T-cell (primary cell): ENCODE measurements around the gene TMEM86B. TPM values are rescaled to one million over a fixed set of nuclear protein-coding genes. Genes with fewer than 3 reads are reported as not detected.
A peak's percentile ranks its signal among the peaks of the same experiment; 100 is the strongest.

Source experiments
- ATAC-seq, 4 experiments: fragments of 200-7000 bp in 3 of 4; fragments of 150-1000 bp in 1 of 4; cut with Tn5 transposase; replicated peaks in 1 of 4; 1 replicate in 3 of 4; 2 replicates in 1 of 4; pipeline ENCODE4 v1.10.0; 2021; ENCODE audit warnings: moderate library complexity in 3 of 4, mild to moderate bottlenecking in 2 of 4, moderate number of reproducible peaks in 1 of 4
- CTCF ChIA-PET, 2 donors: fragments of 300-600 bp; sonication (Branson Sonifier 250); formaldehyde crosslinking; loops; one replicate each; lab custom pipeline; 2022; ENCODE audit warnings: antibody characterized with exemption in 2 of 2; lab: Charles Lee
- POLR2A ChIA-PET, 2 donors: fragments of 300-600 bp; sonication (Branson Sonifier 250); formaldehyde crosslinking; loops; one replicate each; lab custom pipeline; 2022; ENCODE audit warnings: antibody characterized with exemption in 2 of 2; lab: Charles Lee
- DNase-seq, 35 experiments: peaks; one replicate each; pipeline versions ENCODE4 v3.0.0 to v3.0.0-alpha.2; 2013 to 2023
- H3K27ac ChIP-seq: one replicate; pipeline ENCODE4 v1.5.1; 2013; ENCODE audit warnings: low read length
- H3K27me3 ChIP-seq, 2 experiments: replicated peaks in 1 of 2; 1 replicate in 1 of 2; 2 replicates in 1 of 2; pipeline versions ENCODE4 v1.6.1 to v1.7.0; 2013; ENCODE audit warnings: low read length in 1 of 2, mixed read lengths in 1 of 2; ENCODE audit not compliant: control insufficient read depth in 2 of 2, insufficient read depth in 2 of 2; ENCODE audit errors: extremely low read depth in 1 of 2
- H3K36me3 ChIP-seq, 2 donors: 1 replicate in 1 of 2; 2 replicates in 1 of 2; pipeline versions ENCODE4 v1.6.1 to v1.7.0; 2013; ENCODE audit warnings: low read length in 1 of 2; ENCODE audit not compliant: control insufficient read depth in 2 of 2, insufficient read depth in 1 of 2; ENCODE audit errors: extremely low read depth in 1 of 2
- H3K4me1 ChIP-seq, 2 experiments: 1 replicate in 1 of 2; 2 replicates in 1 of 2; pipeline versions ENCODE4 v1.6.1 to v1.7.0; 2013; ENCODE audit warnings: low read length in 2 of 2, mixed read lengths in 1 of 2; ENCODE audit not compliant: insufficient read depth in 2 of 2, control insufficient read depth in 1 of 2; ENCODE audit errors: extremely low read depth in 1 of 2
- H3K4me3 ChIP-seq, 2 donors: 1 replicate in 1 of 2; 2 replicates in 1 of 2; pipeline versions ENCODE4 v1.5.1 to v1.7.0; 2013; ENCODE audit warnings: mild to moderate bottlenecking in 2 of 2, low read length in 1 of 2, moderate library complexity in 1 of 2; ENCODE audit not compliant: control insufficient read depth in 1 of 2; ENCODE audit errors: extremely low read depth in 1 of 2
- H3K9me3 ChIP-seq: 2 replicates; pipeline ENCODE4 v1.7.0; 2013
- H3K27ac Mint-ChIP-seq, 2 donors: one replicate each; pipeline ENCODE4 v1.8.0; 2020 to 2021; ENCODE audit warnings: mild to moderate bottlenecking in 2 of 2, mixed read lengths in 2 of 2
- H3K27me3 Mint-ChIP-seq, 2 donors: one replicate each; pipeline ENCODE4 v1.8.0; 2021 to 2022; ENCODE audit warnings: mixed read lengths in 2 of 2
- H3K36me3 Mint-ChIP-seq: one replicate; pipeline ENCODE4 v1.8.0; 2021; ENCODE audit warnings: mixed read lengths
- H3K4me1 Mint-ChIP-seq, 3 donors: one replicate each; pipeline ENCODE4 v1.8.0; 2020 to 2022; ENCODE audit warnings: mixed read lengths in 3 of 3, mild to moderate bottlenecking in 1 of 3
- H3K4me3 Mint-ChIP-seq, 3 donors: one replicate each; pipeline ENCODE4 v1.8.0; 2020 to 2022; ENCODE audit warnings: mild to moderate bottlenecking in 3 of 3, mixed read lengths in 3 of 3, moderate library complexity in 3 of 3
- H3K9me3 Mint-ChIP-seq, 3 donors: one replicate each; pipeline ENCODE4 v1.8.0; 2020 to 2022; ENCODE audit warnings: mixed read lengths in 3 of 3
- WGBS: methylation state at CpG from one replicate; pipeline ENCODE4 v1.1.5; 2013; ENCODE audit warnings: missing lambda C conversion rate; ENCODE audit not compliant: insufficient coverage; 5-methylcytosine and 5-hydroxymethylcytosine counted together
- total RNA-seq, 35 experiments: library from RNA in 6 of 35; stranded (reverse) in 6 of 35; fragments of 120-200 nt in 1 of 35; gene quantifications; one replicate each; pipeline versions ENCODE4 v1.2.1 to v1.2.4 and lab custom pipeline; 2013 to 2026

Gene TMEM86B
- total RNA-seq, 5 donors from 2014 or later (not counting 1 experiment from before 2014, with no cell fraction given), result 10.6 to 22.4 (median 18.2) TPM

DNA sequence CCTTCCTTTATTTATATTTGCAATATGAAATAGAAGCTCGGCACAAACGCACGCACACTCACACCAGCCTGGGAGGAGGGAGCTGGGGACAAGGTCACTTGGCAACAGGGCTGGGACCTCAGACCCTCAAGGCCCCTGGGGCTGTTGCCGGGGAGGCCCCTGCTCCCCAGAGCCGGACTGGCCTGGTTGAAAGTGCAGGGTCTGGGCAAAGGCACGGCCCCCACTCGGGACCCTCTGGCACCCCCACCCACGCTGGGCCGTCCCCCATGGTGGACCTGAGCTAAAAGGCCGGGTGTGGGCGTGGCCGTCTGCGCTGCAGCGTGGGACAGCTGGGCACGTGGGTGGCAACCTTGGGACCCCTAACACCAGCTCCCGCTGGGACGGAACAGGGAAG is 1.2 kb upstream of the TMEM86B start:
- no peaks in the 10 kb centered on the region for H3K9me3 ChIP-seq
- ChIA-PET POLR2A (no interaction called here), CTCF (no interaction called here)
- H3K36me3 Mint-ChIP-seq, result peaks cover 40% of the 10 kb centered on the region
- DNase-seq (no peak), ATAC-seq (no peak)
- H3K27ac ChIP-seq, result no peak overlapping the region
- 94% methylated on average over 10 of the region's 17 CpGs for WGBS
- H3K4me3 ChIP-seq, result no peak overlapping the region
- no peak overlapping the region for H3K4me3 Mint-ChIP-seq
- H3K4me1 ChIP-seq, result no peaks in the 10 kb centered on the region
- no peaks in the 10 kb centered on the region for H3K9me3 Mint-ChIP-seq
- no peak overlapping the region for H3K27ac Mint-ChIP-seq
- H3K27me3 Mint-ChIP-seq, result no peaks in the 10 kb centered on the region
- no peaks in the 10 kb centered on the region for H3K27me3 ChIP-seq
- peaks cover 30 to 82% of the 10 kb centered on the region in 2 donors for H3K36me3 ChIP-seq
- peaks cover 0 to 3% (median 0%) of the 10 kb centered on the region in 3 donors for H3K4me1 Mint-ChIP-seq

DNA sequence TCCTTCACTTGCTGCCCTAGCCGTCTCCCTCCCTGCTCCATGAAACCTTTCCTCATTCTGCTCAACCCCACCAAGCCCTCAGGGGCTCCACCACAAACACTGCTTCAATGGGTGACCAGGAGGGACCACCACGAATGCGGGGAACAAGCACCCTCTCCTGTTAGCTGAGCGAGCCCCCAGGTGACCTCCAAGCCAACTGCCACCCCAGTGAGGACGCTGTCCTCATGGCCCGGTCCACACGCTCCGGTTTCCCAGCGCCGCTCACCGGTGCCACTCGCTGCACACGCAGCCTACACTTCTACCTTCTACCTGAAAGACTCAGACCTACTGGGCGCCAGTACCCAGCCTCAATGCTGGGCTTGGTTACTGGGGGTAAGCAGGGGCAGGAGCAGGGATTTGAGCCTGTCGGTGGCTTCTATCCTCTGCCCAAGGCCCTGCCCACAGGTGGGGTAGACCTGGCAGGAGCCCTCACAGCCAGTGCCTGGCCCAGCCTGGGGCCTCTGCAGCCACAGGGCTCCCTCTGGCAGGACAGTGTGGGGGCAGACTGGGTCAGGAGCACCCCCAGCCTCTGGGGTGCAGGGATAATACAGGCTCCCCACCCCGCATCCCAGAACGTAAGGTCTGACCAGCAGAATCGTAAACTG is 704 bp upstream of the TMEM86B start:
- 99% methylated on average over 9 of the region's 18 CpGs for WGBS

DNA sequence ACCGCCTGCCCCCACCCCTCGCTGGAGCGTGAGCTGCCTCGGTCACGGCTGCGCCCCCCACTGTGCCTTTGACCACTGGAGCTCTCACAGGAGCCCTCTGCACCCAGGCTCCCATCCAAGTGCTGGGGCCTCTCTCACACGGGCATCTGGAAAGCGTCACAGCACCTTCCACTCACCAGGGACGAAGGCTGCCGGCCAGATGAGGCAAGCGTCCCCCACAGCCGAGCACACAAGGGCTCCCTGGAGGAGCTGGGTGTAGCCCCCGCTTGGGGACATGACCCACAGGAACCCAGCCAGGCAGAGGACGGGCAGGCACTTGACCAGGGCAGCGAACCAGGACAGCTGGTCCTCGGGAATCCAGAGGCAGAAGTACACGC is 560 bp downstream of the TMEM86B start:
- Mint-ChIP-seq H3K27ac (no peak overlapping the region), H3K9me3 (no peaks in the 10 kb centered on the region), H3K27me3 (no peaks in the 10 kb centered on the region), H3K4me1 (peaks cover 0 to 3% (median 0%) of the 10 kb centered on the region in 3 donors), H3K4me3 (no peak overlapping the region), H3K36me3 (peaks cover 29% of the 10 kb centered on the region)
- 88% methylated on average over 17 of the region's 17 CpGs for WGBS
- H3K36me3 ChIP-seq, result peaks cover 37 to 72% of the 10 kb centered on the region in 2 donors
- ChIA-PET POLR2A (no interaction called here), CTCF (no interaction called here)
- no peaks in the 10 kb centered on the region for H3K4me1 ChIP-seq
- no peaks in the 10 kb centered on the region for H3K27me3 ChIP-seq
- no peak overlapping the region for H3K27ac ChIP-seq
- DNase-seq (no peak), ATAC-seq (no peak)
- H3K4me3 ChIP-seq, result no peak overlapping the region
- no peaks in the 10 kb centered on the region for H3K9me3 ChIP-seq

More for the DNA sequence above, 704 bp upstream of the TMEM86B start:
- no peak overlapping the region for H3K27ac Mint-ChIP-seq
- H3K27me3 ChIP-seq, result no peaks in the 10 kb centered on the region
- no peak overlapping the region for H3K4me3 Mint-ChIP-seq
- H3K4me1 Mint-ChIP-seq, result peaks cover 0 to 3% (median 0%) of the 10 kb centered on the region in 3 donors
- peaks cover 36% of the 10 kb centered on the region for H3K36me3 Mint-ChIP-seq
- H3K27me3 Mint-ChIP-seq, result no peaks in the 10 kb centered on the region
- H3K27ac ChIP-seq, result no peak overlapping the region
- ChIA-PET POLR2A (no interaction called here), CTCF (no interaction called here)
- H3K4me1 ChIP-seq, result no peaks in the 10 kb centered on the region
- ATAC-seq (no peak), DNase-seq (no peak)
- peaks cover 30 to 77% of the 10 kb centered on the region in 2 donors for H3K36me3 ChIP-seq
- H3K4me3 ChIP-seq, result no peak overlapping the region
- H3K9me3 Mint-ChIP-seq, result no peaks in the 10 kb centered on the region
- no peaks in the 10 kb centered on the region for H3K9me3 ChIP-seq

DNA sequence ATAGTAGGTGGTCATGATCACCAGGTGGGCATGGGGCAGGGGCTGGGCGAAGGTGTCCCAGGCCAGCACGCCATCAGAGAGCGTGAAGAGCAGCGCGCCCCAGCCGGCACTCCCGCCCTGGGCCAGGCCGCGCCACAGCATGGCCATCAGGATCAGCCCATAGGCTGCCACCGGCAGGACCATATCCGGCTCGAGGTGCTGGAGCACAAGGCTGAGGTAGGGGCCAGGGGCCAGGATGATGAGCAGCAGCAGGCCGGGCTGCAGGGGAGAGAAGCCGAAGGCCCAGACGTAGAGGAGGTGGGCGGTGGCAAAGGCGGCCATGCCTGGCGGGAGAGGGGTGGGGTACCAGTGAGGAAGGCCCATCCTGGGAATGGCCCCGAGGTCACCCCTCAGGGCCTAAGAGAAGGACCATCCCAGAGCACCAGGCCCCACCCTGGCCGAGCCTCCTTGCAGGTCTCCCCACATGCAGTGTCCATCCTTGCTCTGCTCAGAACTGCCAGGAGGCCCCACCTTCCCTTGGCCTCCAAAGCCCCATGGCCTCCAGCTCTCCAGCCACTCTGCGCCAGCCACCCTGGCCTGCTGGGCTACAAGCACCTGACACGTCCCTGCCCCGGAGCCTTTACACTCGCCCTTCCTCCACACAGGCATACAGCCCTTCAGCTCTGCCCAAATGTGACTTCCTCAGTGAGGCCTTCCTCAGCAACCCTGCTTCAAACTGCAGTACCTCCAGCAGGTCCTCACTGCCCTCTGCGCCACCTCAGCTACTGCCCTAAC is 1.1 kb downstream of the TMEM86B start:
- CTCF ChIA-PET, result no interaction called here
- Mint-ChIP-seq H3K27ac (no peak overlapping the region), H3K36me3 (peaks cover 23% of the 10 kb centered on the region), H3K27me3 (no peaks in the 10 kb centered on the region), H3K4me1 (peaks cover 0 to 3% (median 0%) of the 10 kb centered on the region in 3 donors), H3K4me3 (no peak overlapping the region), H3K9me3 (no peaks in the 10 kb centered on the region)
- no peaks in the 10 kb centered on the region for H3K4me1 ChIP-seq
- H3K9me3 ChIP-seq, result no peaks in the 10 kb centered on the region
- H3K27me3 ChIP-seq, result no peaks in the 10 kb centered on the region
- no peak overlapping the region for H3K27ac ChIP-seq
- H3K36me3 ChIP-seq, result peaks cover 34 to 67% of the 10 kb centered on the region in 2 donors
- POLR2A ChIA-PET, result no interaction called here
- WGBS, result 95% methylated on average over 16 of the region's 25 CpGs
- DNase-seq, result no peak
- H3K4me3 ChIP-seq, result no peak overlapping the region
- ATAC-seq, result peak in 1 of 4 experiments; percentile 9

DNA sequence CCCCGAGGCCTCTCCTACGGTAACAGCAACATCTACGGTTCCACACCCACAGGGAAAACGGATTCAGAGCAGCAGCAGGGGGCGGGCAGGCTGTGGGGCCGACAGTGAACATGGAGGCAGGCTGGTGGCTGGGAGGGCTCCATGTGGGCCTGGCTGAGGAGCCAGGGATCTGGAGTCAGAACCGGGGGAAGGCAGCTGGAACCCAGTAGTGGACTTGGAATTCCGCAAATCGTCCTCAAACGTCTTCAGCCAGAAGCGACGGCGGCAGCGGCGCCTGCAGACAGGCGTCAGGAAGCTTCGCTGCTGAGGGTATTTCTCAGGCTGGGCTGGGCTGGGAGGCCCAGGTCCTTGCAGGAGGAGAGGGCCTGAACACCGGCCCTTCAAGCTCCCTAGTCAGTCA is 1.8 kb downstream of the TMEM86B start:
- Histone ChIP-seq H3K36me3 (peaks cover 28 to 60% of the 10 kb centered on the region in 2 donors), H3K9me3 (no peaks in the 10 kb centered on the region), H3K4me3 (no peak overlapping the region), H3K27me3 (no peaks in the 10 kb centered on the region), H3K4me1 (no peaks in the 10 kb centered on the region), H3K27ac (no peak overlapping the region)
- 90% methylated on average over 16 of the region's 18 CpGs for WGBS
- H3K27ac Mint-ChIP-seq, result no peak overlapping the region
- no peaks in the 10 kb centered on the region for H3K9me3 Mint-ChIP-seq
- no peak for DNase-seq
- CTCF ChIA-PET, result no interaction called here
- H3K27me3 Mint-ChIP-seq, result no peaks in the 10 kb centered on the region
- POLR2A ChIA-PET, result no interaction called here
- H3K4me3 Mint-ChIP-seq, result no peak overlapping the region
- H3K36me3 Mint-ChIP-seq, result peaks cover 22% of the 10 kb centered on the region
- no peak for ATAC-seq
- peaks cover 0 to 3% (median 0%) of the 10 kb centered on the region in 3 donors for H3K4me1 Mint-ChIP-seq

DNA sequence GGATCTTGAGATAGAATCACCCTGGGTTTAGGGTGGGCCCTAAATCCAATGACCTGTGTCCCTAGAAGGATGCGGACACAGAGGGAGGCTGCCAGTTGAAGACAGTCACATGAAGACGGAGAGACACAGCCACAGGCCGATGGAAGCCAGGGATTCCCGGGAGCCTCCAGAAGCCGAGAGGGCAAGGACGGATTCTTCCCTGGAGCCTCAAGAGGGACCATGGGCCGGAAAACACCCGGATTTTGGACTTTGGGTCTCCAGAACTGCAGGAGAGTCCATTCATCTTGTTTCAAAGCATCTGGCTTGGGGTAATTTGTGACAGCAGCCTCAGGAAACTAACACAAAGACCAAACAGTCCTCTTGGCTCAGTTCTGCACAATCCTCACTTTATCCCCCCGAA is 2.3 kb downstream of the TMEM86B start:
- ATAC-seq (no peak), DNase-seq (no peak)
- no peak overlapping the region for H3K27ac ChIP-seq
- POLR2A ChIA-PET, result no interaction called here
- Mint-ChIP-seq H3K4me3 (no peak overlapping the region), H3K27me3 (no peaks in the 10 kb centered on the region), H3K36me3 (peaks cover 26% of the 10 kb centered on the region), H3K4me1 (peaks cover 0 to 3% (median 0%) of the 10 kb centered on the region in 3 donors), H3K27ac (no peak overlapping the region), H3K9me3 (peaks cover 0 to 4% (median 2%) of the 10 kb centered on the region in 3 donors)
- H3K4me1 ChIP-seq, result no peaks in the 10 kb centered on the region
- CTCF ChIA-PET, result no interaction called here
- 86% methylated on average over 8 of the region's 9 CpGs for WGBS
- H3K4me3 ChIP-seq, result no peak overlapping the region
- H3K36me3 ChIP-seq, result peaks cover 24 to 55% of the 10 kb centered on the region in 2 donors
- no peaks in the 10 kb centered on the region for H3K9me3 ChIP-seq
- H3K27me3 ChIP-seq, result no peaks in the 10 kb centered on the region
